ENCODE data around the gene TAOK2. TPM values are rescaled to one million over a fixed set of nuclear protein-coding genes. Genes with fewer than 3 reads are reported as not detected.

Gene TAOK2
- total and polyA plus RNA-seq, 2 of the 4 experiments (the other 2 are of a cell fraction): 23.0 to 31.7 TPM

DNA sequence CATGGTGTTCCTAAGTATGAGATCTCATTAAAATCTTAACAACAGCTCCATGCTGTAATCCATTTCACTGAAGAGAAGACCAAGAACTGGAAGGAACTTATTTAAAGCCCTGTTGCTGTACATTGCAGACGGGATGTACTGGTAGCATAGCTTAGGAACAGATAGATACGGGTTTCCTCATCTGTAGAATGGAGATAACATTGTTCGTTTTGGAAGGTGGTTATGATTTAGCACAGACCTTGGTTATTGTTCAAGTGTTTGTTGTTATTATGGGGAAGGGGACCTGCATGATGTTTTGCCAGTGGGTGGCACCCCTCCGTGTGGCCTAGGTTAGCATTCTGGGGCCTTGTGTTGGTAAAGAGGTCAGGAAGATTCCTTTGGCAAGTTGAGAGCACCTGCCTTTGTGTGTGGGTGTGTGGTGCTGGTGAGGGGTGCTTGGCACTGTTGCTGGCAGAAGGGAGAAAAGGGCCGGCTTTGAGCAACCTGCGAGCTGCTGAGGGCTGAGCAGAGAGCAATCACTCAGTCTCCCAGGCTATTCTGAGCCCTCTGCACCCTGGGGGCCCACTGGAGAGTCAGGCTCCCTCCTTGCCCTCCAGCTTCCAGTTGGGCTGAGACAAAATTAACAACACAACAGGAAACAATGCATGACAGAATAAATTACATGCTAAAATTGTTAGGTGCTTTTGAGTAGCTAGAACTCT, 2.3 kb downstream of the TAOK2 start (continued):
- TF ChIP-seq CEBPB (IDR thresholded peaks at IDR 0.05; ENCODE audit: low read depth, low read length): no peak

DNA sequence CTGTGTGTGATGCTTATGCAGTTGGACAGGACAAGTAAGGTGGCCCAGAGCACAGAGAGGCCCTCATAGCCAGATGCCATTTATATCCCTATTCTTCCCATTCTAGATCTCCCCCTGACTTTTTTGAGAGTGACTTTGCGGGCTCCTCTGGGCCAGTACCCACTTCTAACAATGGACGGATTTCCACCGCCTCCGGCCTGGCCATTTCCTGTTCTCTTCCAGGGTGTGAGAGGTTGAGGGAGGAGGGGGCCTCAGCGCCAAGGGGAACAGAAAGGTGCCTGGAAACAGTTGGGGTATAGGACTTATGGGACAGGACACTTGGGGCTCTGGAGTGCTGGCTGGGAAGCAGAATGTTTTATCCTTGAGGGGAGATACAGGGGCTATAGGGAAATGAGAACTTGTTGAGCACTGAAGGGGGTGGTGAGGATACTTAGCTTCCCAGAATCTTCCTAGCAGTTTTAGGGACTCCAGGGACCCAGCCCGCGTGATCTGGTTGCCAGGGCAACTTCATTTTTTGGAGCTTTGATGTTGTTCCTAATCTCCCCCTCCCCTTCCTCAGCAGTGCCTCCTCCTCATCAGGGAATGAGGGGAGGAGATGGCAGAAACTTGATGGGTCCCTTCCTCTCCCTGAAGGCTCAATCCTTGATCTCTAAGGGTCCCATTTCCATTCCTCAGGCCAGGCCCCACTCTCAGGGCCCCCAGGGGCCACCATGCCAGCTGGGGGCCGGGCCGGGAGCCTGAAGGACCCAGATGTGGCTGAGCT, 3.6 kb downstream of the TAOK2 start:
- BruUV-seq (replicated peaks): no TSS peak
- peaks cover 11 to 67% of the 10 kb centered on the region in 2 experiments for H3K79me1 ChIP-seq (ENCODE audit: low read depth in 1 of 2, low read length in 2 of 2)
- no peak overlapping the region for H3K4me3 ChIP-seq (ENCODE audit: insufficient read depth, low read depth, low read length)
- intact Hi-C loops (cut with micrococcal nuclease): no loop called here
- no peak overlapping the region for H4K5ac ChIP-seq (ENCODE audit: low read depth, low read length)
- H4K91ac ChIP-seq (ENCODE audit: insufficient read depth, low read depth, low read length): no peak overlapping the region
- H3K9me1 ChIP-seq (ENCODE audit: insufficient read depth, low read length): peaks cover 28% of the 10 kb centered on the region
- ATAC-seq (ENCODE audit: low read depth) (no peak), DNase-seq (no peak)
- no peak overlapping the region for H3K4me2 ChIP-seq (ENCODE audit: low read depth, low read length)
- no peak overlapping the region for H2BK15ac ChIP-seq (ENCODE audit: low read depth, low read length)
- no peak overlapping the region for H2BK5ac ChIP-seq (ENCODE audit: low read depth, low read length, poor library complexity, severe bottlenecking)
- no peak overlapping the region for H4K8ac ChIP-seq (ENCODE audit: low read depth in 2 of 2, low read length in 2 of 2)
- no peak overlapping the region for H2AFZ ChIP-seq (replicated peaks; ENCODE audit: low read length, poor library complexity)
- ChIA-PET CTCF (no interaction called here), POLR2A (ENCODE audit: unreplicated experiment) (no interaction called here)
- peaks cover 13% of the 10 kb centered on the region; the same call in 1 of the 2 replicates for H3K4me1 ChIP-seq (ENCODE audit: control insufficient read depth, insufficient read depth, low read length)
- peaks cover 44% of the 10 kb centered on the region for H4K20me1 ChIP-seq (ENCODE audit: insufficient read depth, low read length)
- no peak overlapping the region for H2AK9ac ChIP-seq (replicated peaks; ENCODE audit: low read depth, low read length, poor library complexity)
- no peak overlapping the region for H3K9ac ChIP-seq (ENCODE audit: low read depth, low read length)
- H3K27me3 ChIP-seq (ENCODE audit: control insufficient read depth, insufficient read depth, low read length): no peaks in the 10 kb centered on the region
- dilution Hi-C loops (cut with HindIII; ENCODE audit: low sequenced_read_pairs, unreplicated experiment): no loop called here
- in situ Hi-C loops (cut with MboI; ENCODE audit: low sequenced_read_pairs): no loop called here
- no peak overlapping the region for H2AK5ac ChIP-seq (ENCODE audit: low read depth, low read length)
- no peak overlapping the region for H3K18ac ChIP-seq (ENCODE audit: low read depth, low read length)
- H3K27ac ChIP-seq (ENCODE audit: insufficient read depth, low read length): no peak overlapping the region
- H3K36me3 ChIP-seq (ENCODE audit: control insufficient read depth, insufficient read depth, low read length): peaks cover 36% of the 10 kb centered on the region
- H2BK20ac ChIP-seq (ENCODE audit: low read depth, low read length): no peak overlapping the region
- H3K9me3 ChIP-seq (ENCODE audit: control insufficient read depth, insufficient read depth, low read length): no peaks in the 10 kb centered on the region
- H3K56ac ChIP-seq (ENCODE audit: extremely low read depth, insufficient read depth, low read length): no peak overlapping the region
- TF ChIP-seq CHD1 (IDR thresholded peaks at IDR 0.05; ENCODE audit: low read depth, low read length) (no peak), FOS (IDR thresholded peaks at IDR 0.05; ENCODE audit: low read depth, low read length) (no peak)
- H3K14ac ChIP-seq (replicated peaks; ENCODE audit: low read depth, low read length): no peak overlapping the region
- 88% methylated on average over 5 of the region's 9 CpGs; no CpG with 5 or more reads in 1 of the 2 experiments for WGBS, 2 experiments (ENCODE audit: extremely low coverage in 2 of 2, insufficient read length in 1 of 2)
- no peak overlapping the region for H3K4ac ChIP-seq (ENCODE audit: low read depth, low read length)
- H2BK120ac ChIP-seq (ENCODE audit: low read depth, low read length): no peak overlapping the region
- peak overlapping the region; percentile 17; the same call in 1 of the 2 replicates for H3K23ac ChIP-seq (ENCODE audit: low read depth, low read length)
